Adrenal gland (tissue), 5 donors: Measurements from ENCODE around the gene UNC119B.

Source experiments
- POLR2A ChIP-seq, 2 donors: fragments of 450-650 bp; IDR thresholded peaks; one replicate each; pipeline ENCODE4 v1.6.1; 2017; ENCODE audit warnings: antibody characterized with exemption in 2 of 2, mild to moderate bottlenecking in 2 of 2, moderate library complexity in 1 of 2
- TF ChIP-seq, protein P1 (sequence below), 6 experiments: fragments of 450-650 bp in 4 of 6; fragments of 200-600 bp in 2 of 6; sonication (generic) in 1 of 6; IDR thresholded peaks; 1 replicate in 5 of 6; 2 replicates in 1 of 6; pipeline versions ENCODE4 v1.5.1 to v1.8.0; 2016 to 2021; ENCODE audit warnings: antibody characterized with exemption in 6 of 6, mild to moderate bottlenecking in 2 of 6, moderate library complexity in 1 of 6
- donor health status: DM: no; HTN: no; CAD: no.

DNA sequence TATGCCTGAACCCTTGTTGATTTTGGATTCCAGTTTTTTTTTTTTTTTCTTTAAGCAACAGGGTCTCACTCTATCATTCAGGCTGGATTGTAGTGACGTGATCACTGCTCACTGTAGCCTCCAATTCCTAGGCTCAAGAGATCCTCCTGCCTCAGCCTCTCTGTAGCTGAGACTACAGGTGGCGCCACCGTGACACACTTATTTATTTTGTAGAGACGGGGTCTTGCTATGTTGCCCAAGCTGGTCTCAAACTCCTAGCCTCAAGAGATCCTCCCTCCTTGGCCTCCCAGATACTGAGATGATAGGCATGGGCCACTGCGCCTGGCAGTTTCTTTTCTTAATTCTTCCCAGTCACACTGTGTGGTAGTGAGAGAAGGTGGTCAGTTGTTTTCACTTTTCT is 40.5 kb downstream of the UNC119B start:
- TF ChIP-seq, protein P1, sequence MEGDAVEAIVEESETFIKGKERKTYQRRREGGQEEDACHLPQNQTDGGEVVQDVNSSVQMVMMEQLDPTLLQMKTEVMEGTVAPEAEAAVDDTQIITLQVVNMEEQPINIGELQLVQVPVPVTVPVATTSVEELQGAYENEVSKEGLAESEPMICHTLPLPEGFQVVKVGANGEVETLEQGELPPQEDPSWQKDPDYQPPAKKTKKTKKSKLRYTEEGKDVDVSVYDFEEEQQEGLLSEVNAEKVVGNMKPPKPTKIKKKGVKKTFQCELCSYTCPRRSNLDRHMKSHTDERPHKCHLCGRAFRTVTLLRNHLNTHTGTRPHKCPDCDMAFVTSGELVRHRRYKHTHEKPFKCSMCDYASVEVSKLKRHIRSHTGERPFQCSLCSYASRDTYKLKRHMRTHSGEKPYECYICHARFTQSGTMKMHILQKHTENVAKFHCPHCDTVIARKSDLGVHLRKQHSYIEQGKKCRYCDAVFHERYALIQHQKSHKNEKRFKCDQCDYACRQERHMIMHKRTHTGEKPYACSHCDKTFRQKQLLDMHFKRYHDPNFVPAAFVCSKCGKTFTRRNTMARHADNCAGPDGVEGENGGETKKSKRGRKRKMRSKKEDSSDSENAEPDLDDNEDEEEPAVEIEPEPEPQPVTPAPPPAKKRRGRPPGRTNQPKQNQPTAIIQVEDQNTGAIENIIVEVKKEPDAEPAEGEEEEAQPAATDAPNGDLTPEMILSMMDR (IDR thresholded peaks at IDR 0.05): no peak
- no peak for TF ChIP-seq POLR2A (IDR thresholded peaks at IDR 0.05)
